WI38 (cell line): ENCODE data around the gene APLP1.

ENCODE experiments used
- H3K4me3 ChIP-seq: 2 replicates; pipeline ENCODE4 v1.5.1; 2011; ENCODE audit warnings: low read depth, mild to moderate bottlenecking, control low read depth, low read length
- CTCF ChIP-seq: IDR thresholded peaks from 2 replicates; pipeline ENCODE4 v1.5.1; 2012; ENCODE audit warnings: low read depth, mild to moderate bottlenecking, control low read depth, low read length

APLP1 gene

GRCh38 chr19:35874392-35874930, 6.1 kb downstream of the APLP1 start:
- TF ChIP-seq CTCF: no peak
- H3K4me3 ChIP-seq: no peak overlapping the region

GRCh38 chr19:35879068-35879467, 10.7 kb downstream of the APLP1 start:
- no peak overlapping the region for H3K4me3 ChIP-seq
- no peak for TF ChIP-seq CTCF

- no peak overlapping the region for H3K4me3 ChIP-seq
- no peak for TF ChIP-seq CTCF
These were observed 11.5 kb downstream of the APLP1 start for GRCh38 chr19:35879770-35880317.

- H3K4me3 ChIP-seq: no peak overlapping the region
- no peak for TF ChIP-seq CTCF
These were observed 13.9 kb downstream of the APLP1 start for GRCh38 chr19:35882114-35882832.

- H3K4me3 ChIP-seq: no peak overlapping the region
- TF ChIP-seq CTCF: no peak
These were observed 15.5 kb downstream of the APLP1 start for GRCh38 chr19:35883882-35884281.

- H3K4me3 ChIP-seq: no peak overlapping the region
- TF ChIP-seq CTCF: no peak
These were observed 16.9 kb downstream of the APLP1 start for GRCh38 chr19:35885225-35885738.

- no peak for TF ChIP-seq CTCF
- no peak overlapping the region for H3K4me3 ChIP-seq
These were observed 17.5 kb downstream of the APLP1 start for GRCh38 chr19:35885904-35886303.
